Bronchial epithelial cell (primary cell): ENCODE measurements around the gene PLEKHH1. TPM values are rescaled to one million over a fixed set of nuclear protein-coding genes. Genes with fewer than 3 reads are reported as not detected.

Source experiments
- DNase-seq: peaks from one replicate; pipeline ENCODE4 v3.0.0-alpha.2; 2010; ENCODE audit warnings: low read depth
- FAIRE-seq: peaks from 2 replicates; lab custom pipeline; 2011; peaks lifted over from hg19 to GRCh38; lab: Jason Lieb, UNC
- H3K27me3 ChIP-seq: 2 replicates; pipeline ENCODE4 v1.5.1; 2011; ENCODE audit warnings: low read length; ENCODE audit not compliant: control insufficient read depth, insufficient read depth
- H3K36me3 ChIP-seq: 2 replicates; pipeline ENCODE4 v1.5.1; 2011; ENCODE audit warnings: low read length; ENCODE audit not compliant: control insufficient read depth, insufficient read depth
- H3K4me3 ChIP-seq: 2 replicates; pipeline ENCODE4 v1.5.1; 2011; ENCODE audit warnings: mild to moderate bottlenecking, low read depth, low read length, control low read depth
- CTCF ChIP-seq: IDR thresholded peaks from 2 replicates; pipeline ENCODE4 v1.5.1; 2011; ENCODE audit warnings: mild to moderate bottlenecking, moderate library complexity, low read length, control low read depth, inconsistent platforms; ENCODE audit not compliant: insufficient read depth, severe bottlenecking
- total RNA-seq: library from RNA; depleted of rRNA; stranded (reverse); fragments of >200 nt; gene quantifications from 2 replicates; pipeline ENCODE4 v1.2.1, GENCODE V29; 2014

The PLEKHH1 gene
- total RNA-seq, 1 donor from 2014 or later = 4.7 TPM

- Histone ChIP-seq H3K27me3 (no peaks in the 10 kb centered on the region), H3K4me3 (no peak overlapping the region), H3K36me3 (no peaks in the 10 kb centered on the region)
- no peak for DNase-seq
- FAIRE-seq = no peak
- no peak for TF ChIP-seq CTCF
These were observed 43.3 kb downstream of the PLEKHH1 start for GRCh38 chr14:67576216-67576955.

- FAIRE-seq = no peak
- H3K36me3 ChIP-seq = no peaks in the 10 kb centered on the region
- TF ChIP-seq CTCF = no peak
- H3K27me3 ChIP-seq = no peaks in the 10 kb centered on the region
- H3K4me3 ChIP-seq = no peak overlapping the region
- DNase-seq = no peak
These were observed 44.2 kb downstream of the PLEKHH1 start for GRCh38 chr14:67577181-67577808.

GRCh38 chr14:67577909-67578749 lies 45.0 kb downstream of the PLEKHH1 start:
- no peak for TF ChIP-seq CTCF
- no peak for DNase-seq
- H3K36me3 ChIP-seq = no peaks in the 10 kb centered on the region
- no peak for FAIRE-seq
- no peak overlapping the region for H3K4me3 ChIP-seq
- no peaks in the 10 kb centered on the region for H3K27me3 ChIP-seq

- TF ChIP-seq CTCF = no peak
- H3K4me3 ChIP-seq = no peak overlapping the region
- FAIRE-seq (no peak), DNase-seq (no peak)
- H3K36me3 ChIP-seq = no peaks in the 10 kb centered on the region
- H3K27me3 ChIP-seq = no peaks in the 10 kb centered on the region
These were observed 46.0 kb downstream of the PLEKHH1 start for GRCh38 chr14:67579040-67579439.

GRCh38 chr14:67579636-67580035 lies 46.5 kb downstream of the PLEKHH1 start:
- H3K4me3 ChIP-seq = no peak overlapping the region
- no peak for FAIRE-seq
- no peak for TF ChIP-seq CTCF
- DNase-seq = no peak
- no peaks in the 10 kb centered on the region for H3K36me3 ChIP-seq
- H3K27me3 ChIP-seq = no peaks in the 10 kb centered on the region
